WTC11 (cell line): ENCODE data around the gene SPANXN4. TPM values are rescaled to one million over a fixed set of nuclear protein-coding genes. Genes with fewer than 3 reads are reported as not detected.

Experiments
- ATAC-seq: fragments of 200-7000 bp; cut with Tn5 transposase; 2 replicates; pipeline ENCODE4 v1.10.0; 2021; ENCODE audit warnings: mild to moderate bottlenecking, moderate library complexity
- CTCF ChIA-PET: fragments of 300-600 bp; sonication (Branson Sonifier 250); formaldehyde crosslinking; loops from one replicate; lab custom pipeline; 2021; ENCODE audit warnings: antibody characterized with exemption; lab: Charles Lee
- POLR2A ChIA-PET: fragments of 350-600 bp; sonication (Branson Sonifier 250); formaldehyde crosslinking; loops from one replicate; lab custom pipeline; 2021; ENCODE audit warnings: antibody characterized with exemption; lab: Charles Lee
- DNase-seq: peaks from one replicate; pipeline ENCODE4 v3.0.0; 2021; ENCODE audit warnings: low spot score
- H3K27ac Mint-ChIP-seq: 2 replicates; pipeline ENCODE4 v1.8.0; 2021; ENCODE audit warnings: mixed read lengths
- H3K27me3 Mint-ChIP-seq: 2 replicates; pipeline ENCODE4 v1.8.0; 2021; ENCODE audit warnings: low read depth, mild to moderate bottlenecking, moderate library complexity, mixed read lengths
- H3K36me3 Mint-ChIP-seq: 2 replicates; pipeline ENCODE4 v1.8.0; 2021; ENCODE audit warnings: mixed read lengths
- H3K4me1 Mint-ChIP-seq: 2 replicates; pipeline ENCODE4 v1.8.0; 2022; ENCODE audit warnings: mixed read lengths
- H3K4me3 Mint-ChIP-seq: 2 replicates; pipeline ENCODE4 v1.8.0; 2021; ENCODE audit warnings: mild to moderate bottlenecking, moderate library complexity, mixed read lengths
- H3K9me3 Mint-ChIP-seq: 2 replicates; pipeline ENCODE4 v1.8.0; 2021; ENCODE audit warnings: mixed read lengths
- CDX4 ChIP-seq: fragments of 250-450 bp; sonication (Bioruptor Pico); IDR thresholded peaks from 2 replicates; pipeline ENCODE4 v1.9.0; 2021; ENCODE audit warnings: moderate library complexity, mild to moderate bottlenecking, inconsistent platforms, borderline replicate concordance
- CREM ChIP-seq: sonication (generic); formaldehyde crosslinking; IDR thresholded peaks from 2 replicates; pipeline ENCODE4 v1.8.1; 2022; ENCODE audit warnings: mild to moderate bottlenecking, missing genetic modification reagents, moderate library complexity
- IRF2 ChIP-seq: sonication (generic); formaldehyde crosslinking; IDR thresholded peaks from 2 replicates; pipeline ENCODE4 v1.8.0; 2022; ENCODE audit warnings: low read depth, missing genetic modification reagents, borderline replicate concordance
- MXD4 ChIP-seq: fragments of 250-450 bp; sonication (Bioruptor Pico); IDR thresholded peaks from 2 replicates; pipeline ENCODE4 v1.8.0; 2021; ENCODE audit warnings: mild to moderate bottlenecking, moderate library complexity, borderline replicate concordance
- NR1H2 ChIP-seq: sonication (generic); formaldehyde crosslinking; IDR thresholded peaks from 2 replicates; pipeline ENCODE4 v1.9.0; 2021; ENCODE audit warnings: mild to moderate bottlenecking, moderate library complexity, missing genetic modification reagents
- NR3C1 ChIP-seq: sonication (generic); formaldehyde crosslinking; conservative IDR thresholded peaks from 2 replicates; pipeline ENCODE4 v1.8.1; 2023; ENCODE audit warnings: low read depth, mild to moderate bottlenecking, missing genetic modification reagents
- USF2 ChIP-seq: sonication (generic); formaldehyde crosslinking; IDR thresholded peaks from 2 replicates; pipeline ENCODE4 v1.8.1; 2023; ENCODE audit warnings: mild to moderate bottlenecking, missing genetic modification reagents, moderate library complexity
- ZNF232 ChIP-seq: sonication (generic); formaldehyde crosslinking; IDR thresholded peaks from 2 replicates; pipeline ENCODE4 v1.8.0; 2022; ENCODE audit warnings: mild to moderate bottlenecking, missing genetic modification reagents
- ZNF396 ChIP-seq: fragments of 250-450 bp; sonication (Bioruptor Pico); IDR thresholded peaks from 2 replicates; pipeline ENCODE4 v1.8.0; 2021; ENCODE audit warnings: mild to moderate bottlenecking, moderate library complexity, borderline replicate concordance
- total RNA-seq: library from RNA; stranded (reverse); gene quantifications from 3 replicates; pipeline ENCODE4 v1.2.3, GENCODE V29; 2021
- TF ChIP-seq, protein P1 (sequence below): sonication (generic); formaldehyde crosslinking; IDR thresholded peaks from 2 replicates; pipeline ENCODE4 v1.8.1; 2023; ENCODE audit warnings: mild to moderate bottlenecking, missing genetic modification reagents, borderline replicate concordance
- TF ChIP-seq, protein P2 (sequence below): sonication (generic); formaldehyde crosslinking; IDR thresholded peaks from 2 replicates; pipeline ENCODE4 v1.8.0; 2023; ENCODE audit warnings: mild to moderate bottlenecking, missing genetic modification reagents
- TF ChIP-seq, protein P3 (sequence below): sonication (generic); formaldehyde crosslinking; conservative IDR thresholded peaks from 2 replicates; pipeline ENCODE4 v1.8.1; 2022; ENCODE audit warnings: mild to moderate bottlenecking, missing genetic modification reagents
- TF ChIP-seq, protein P4 (sequence below): fragments of 250-450 bp; sonication (Bioruptor Pico); IDR thresholded peaks from 2 replicates; pipeline ENCODE4 v1.9.0; 2021; ENCODE audit warnings: mild to moderate bottlenecking, borderline replicate concordance
- TF ChIP-seq, protein P5 (sequence below): fragments of 200-600 bp; IDR thresholded peaks from 2 replicates; pipeline ENCODE4 v1.8.0; 2022; ENCODE audit warnings: antibody characterized with exemption

SPANXN4 gene
- total RNA-seq, 1 experiment from 2014 or later: not detected

DNA sequence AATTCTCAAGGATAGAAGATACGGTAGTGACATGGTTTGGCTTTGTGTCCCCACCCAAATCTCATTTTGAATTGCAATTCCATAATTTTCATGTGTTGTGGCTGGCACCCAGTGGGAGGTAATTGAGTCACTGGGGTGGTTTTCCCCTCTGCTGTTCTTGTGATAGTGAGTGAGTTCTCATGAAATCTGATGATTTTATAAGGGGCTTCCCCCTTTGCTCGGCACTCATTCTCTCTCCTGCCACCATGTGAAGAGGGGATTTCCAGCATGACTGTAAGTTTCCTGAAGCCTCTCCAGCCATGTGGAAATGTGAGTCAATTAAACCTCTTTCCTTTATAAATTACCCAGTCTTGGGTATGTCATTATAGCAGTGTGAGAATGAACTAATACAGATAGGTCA lies 8.5 kb upstream of the SPANXN4 start:
- H3K36me3 Mint-ChIP-seq: peaks cover 39% of the 10 kb centered on the region
- CTCF ChIA-PET: no interaction called here
- ATAC-seq: no peak
- TF ChIP-seq, protein P1, sequence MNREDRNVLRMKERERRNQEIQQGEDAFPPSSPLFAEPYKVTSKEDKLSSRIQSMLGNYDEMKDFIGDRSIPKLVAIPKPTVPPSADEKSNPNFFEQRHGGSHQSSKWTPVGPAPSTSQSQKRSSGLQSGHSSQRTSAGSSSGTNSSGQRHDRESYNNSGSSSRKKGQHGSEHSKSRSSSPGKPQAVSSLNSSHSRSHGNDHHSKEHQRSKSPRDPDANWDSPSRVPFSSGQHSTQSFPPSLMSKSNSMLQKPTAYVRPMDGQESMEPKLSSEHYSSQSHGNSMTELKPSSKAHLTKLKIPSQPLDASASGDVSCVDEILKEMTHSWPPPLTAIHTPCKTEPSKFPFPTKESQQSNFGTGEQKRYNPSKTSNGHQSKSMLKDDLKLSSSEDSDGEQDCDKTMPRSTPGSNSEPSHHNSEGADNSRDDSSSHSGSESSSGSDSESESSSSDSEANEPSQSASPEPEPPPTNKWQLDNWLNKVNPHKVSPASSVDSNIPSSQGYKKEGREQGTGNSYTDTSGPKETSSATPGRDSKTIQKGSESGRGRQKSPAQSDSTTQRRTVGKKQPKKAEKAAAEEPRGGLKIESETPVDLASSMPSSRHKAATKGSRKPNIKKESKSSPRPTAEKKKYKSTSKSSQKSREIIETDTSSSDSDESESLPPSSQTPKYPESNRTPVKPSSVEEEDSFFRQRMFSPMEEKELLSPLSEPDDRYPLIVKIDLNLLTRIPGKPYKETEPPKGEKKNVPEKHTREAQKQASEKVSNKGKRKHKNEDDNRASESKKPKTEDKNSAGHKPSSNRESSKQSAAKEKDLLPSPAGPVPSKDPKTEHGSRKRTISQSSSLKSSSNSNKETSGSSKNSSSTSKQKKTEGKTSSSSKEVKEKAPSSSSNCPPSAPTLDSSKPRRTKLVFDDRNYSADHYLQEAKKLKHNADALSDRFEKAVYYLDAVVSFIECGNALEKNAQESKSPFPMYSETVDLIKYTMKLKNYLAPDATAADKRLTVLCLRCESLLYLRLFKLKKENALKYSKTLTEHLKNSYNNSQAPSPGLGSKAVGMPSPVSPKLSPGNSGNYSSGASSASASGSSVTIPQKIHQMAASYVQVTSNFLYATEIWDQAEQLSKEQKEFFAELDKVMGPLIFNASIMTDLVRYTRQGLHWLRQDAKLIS: no peak
- TF ChIP-seq ZNF396 (CRISPR knock-in tag) (no peak), MXD4 (CRISPR knock-in tag) (no peak), CDX4 (no peak), IRF2 (no peak)
- TF ChIP-seq, protein P2, sequence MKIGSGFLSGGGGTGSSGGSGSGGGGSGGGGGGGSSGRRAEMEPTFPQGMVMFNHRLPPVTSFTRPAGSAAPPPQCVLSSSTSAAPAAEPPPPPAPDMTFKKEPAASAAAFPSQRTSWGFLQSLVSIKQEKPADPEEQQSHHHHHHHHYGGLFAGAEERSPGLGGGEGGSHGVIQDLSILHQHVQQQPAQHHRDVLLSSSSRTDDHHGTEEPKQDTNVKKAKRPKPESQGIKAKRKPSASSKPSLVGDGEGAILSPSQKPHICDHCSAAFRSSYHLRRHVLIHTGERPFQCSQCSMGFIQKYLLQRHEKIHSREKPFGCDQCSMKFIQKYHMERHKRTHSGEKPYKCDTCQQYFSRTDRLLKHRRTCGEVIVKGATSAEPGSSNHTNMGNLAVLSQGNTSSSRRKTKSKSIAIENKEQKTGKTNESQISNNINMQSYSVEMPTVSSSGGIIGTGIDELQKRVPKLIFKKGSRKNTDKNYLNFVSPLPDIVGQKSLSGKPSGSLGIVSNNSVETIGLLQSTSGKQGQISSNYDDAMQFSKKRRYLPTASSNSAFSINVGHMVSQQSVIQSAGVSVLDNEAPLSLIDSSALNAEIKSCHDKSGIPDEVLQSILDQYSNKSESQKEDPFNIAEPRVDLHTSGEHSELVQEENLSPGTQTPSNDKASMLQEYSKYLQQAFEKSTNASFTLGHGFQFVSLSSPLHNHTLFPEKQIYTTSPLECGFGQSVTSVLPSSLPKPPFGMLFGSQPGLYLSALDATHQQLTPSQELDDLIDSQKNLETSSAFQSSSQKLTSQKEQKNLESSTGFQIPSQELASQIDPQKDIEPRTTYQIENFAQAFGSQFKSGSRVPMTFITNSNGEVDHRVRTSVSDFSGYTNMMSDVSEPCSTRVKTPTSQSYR (CRISPR knock-in tag): no peak
- TF ChIP-seq, protein P3, sequence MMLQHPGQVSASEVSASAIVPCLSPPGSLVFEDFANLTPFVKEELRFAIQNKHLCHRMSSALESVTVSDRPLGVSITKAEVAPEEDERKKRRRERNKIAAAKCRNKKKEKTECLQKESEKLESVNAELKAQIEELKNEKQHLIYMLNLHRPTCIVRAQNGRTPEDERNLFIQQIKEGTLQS (CRISPR knock-in tag): no peak
- TF ChIP-seq, all 79 proteins: peak for 0
- peaks cover 69% of the 10 kb centered on the region for H3K9me3 Mint-ChIP-seq
- H3K4me1 Mint-ChIP-seq: no peaks in the 10 kb centered on the region
- H3K27ac Mint-ChIP-seq: no peak overlapping the region
- no peak overlapping the region for H3K4me3 Mint-ChIP-seq
- H3K27me3 Mint-ChIP-seq: no peaks in the 10 kb centered on the region
- POLR2A ChIA-PET: no interaction called here
- DNase-seq: no peak

DNA sequence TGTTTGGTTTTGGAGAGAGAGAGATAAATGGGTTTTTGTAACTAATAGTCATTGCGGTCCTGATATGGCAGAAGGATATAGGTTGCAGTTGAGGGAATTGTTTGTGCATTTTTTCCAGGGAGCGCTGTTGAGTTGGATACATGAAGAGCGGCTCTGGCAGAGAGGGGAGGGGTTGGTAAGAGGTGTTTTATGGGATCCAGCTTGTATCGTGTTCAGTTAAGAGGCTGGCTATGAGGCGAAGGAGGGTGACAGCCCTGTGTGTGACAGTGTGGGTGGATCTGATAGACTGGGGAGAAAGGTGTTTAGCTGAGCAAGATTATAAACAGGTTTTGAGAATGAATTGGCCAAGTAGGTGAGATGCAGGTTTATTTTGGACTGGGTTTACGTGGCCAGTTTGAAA lies 1.5 kb downstream of the SPANXN4 start:
- TF ChIP-seq USF2: no peak
- TF ChIP-seq CREM (CRISPR knock-in tag): no peak
- TF ChIP-seq NR1H2 (CRISPR knock-in tag): no peak
- TF ChIP-seq, protein P4, sequence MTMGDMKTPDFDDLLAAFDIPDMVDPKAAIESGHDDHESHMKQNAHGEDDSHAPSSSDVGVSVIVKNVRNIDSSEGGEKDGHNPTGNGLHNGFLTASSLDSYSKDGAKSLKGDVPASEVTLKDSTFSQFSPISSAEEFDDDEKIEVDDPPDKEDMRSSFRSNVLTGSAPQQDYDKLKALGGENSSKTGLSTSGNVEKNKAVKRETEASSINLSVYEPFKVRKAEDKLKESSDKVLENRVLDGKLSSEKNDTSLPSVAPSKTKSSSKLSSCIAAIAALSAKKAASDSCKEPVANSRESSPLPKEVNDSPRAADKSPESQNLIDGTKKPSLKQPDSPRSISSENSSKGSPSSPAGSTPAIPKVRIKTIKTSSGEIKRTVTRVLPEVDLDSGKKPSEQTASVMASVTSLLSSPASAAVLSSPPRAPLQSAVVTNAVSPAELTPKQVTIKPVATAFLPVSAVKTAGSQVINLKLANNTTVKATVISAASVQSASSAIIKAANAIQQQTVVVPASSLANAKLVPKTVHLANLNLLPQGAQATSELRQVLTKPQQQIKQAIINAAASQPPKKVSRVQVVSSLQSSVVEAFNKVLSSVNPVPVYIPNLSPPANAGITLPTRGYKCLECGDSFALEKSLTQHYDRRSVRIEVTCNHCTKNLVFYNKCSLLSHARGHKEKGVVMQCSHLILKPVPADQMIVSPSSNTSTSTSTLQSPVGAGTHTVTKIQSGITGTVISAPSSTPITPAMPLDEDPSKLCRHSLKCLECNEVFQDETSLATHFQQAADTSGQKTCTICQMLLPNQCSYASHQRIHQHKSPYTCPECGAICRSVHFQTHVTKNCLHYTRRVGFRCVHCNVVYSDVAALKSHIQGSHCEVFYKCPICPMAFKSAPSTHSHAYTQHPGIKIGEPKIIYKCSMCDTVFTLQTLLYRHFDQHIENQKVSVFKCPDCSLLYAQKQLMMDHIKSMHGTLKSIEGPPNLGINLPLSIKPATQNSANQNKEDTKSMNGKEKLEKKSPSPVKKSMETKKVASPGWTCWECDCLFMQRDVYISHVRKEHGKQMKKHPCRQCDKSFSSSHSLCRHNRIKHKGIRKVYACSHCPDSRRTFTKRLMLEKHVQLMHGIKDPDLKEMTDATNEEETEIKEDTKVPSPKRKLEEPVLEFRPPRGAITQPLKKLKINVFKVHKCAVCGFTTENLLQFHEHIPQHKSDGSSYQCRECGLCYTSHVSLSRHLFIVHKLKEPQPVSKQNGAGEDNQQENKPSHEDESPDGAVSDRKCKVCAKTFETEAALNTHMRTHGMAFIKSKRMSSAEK (CRISPR knock-in tag): no peak
- no peak for TF ChIP-seq ZNF232 (CRISPR knock-in tag)
- TF ChIP-seq, protein P5, sequence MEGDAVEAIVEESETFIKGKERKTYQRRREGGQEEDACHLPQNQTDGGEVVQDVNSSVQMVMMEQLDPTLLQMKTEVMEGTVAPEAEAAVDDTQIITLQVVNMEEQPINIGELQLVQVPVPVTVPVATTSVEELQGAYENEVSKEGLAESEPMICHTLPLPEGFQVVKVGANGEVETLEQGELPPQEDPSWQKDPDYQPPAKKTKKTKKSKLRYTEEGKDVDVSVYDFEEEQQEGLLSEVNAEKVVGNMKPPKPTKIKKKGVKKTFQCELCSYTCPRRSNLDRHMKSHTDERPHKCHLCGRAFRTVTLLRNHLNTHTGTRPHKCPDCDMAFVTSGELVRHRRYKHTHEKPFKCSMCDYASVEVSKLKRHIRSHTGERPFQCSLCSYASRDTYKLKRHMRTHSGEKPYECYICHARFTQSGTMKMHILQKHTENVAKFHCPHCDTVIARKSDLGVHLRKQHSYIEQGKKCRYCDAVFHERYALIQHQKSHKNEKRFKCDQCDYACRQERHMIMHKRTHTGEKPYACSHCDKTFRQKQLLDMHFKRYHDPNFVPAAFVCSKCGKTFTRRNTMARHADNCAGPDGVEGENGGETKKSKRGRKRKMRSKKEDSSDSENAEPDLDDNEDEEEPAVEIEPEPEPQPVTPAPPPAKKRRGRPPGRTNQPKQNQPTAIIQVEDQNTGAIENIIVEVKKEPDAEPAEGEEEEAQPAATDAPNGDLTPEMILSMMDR: no peak
- no peak for TF ChIP-seq CDX4
- TF ChIP-seq NR3C1: no peak
- peaks cover 39% of the 10 kb centered on the region for H3K9me3 Mint-ChIP-seq
- no peak overlapping the region for H3K4me3 Mint-ChIP-seq
- DNase-seq: no peak
- H3K4me1 Mint-ChIP-seq: no peaks in the 10 kb centered on the region
- H3K27ac Mint-ChIP-seq: no peak overlapping the region
- H3K36me3 Mint-ChIP-seq: peaks cover 24% of the 10 kb centered on the region
- ChIA-PET CTCF (no interaction called here), POLR2A (no interaction called here)
- peaks cover 2% of the 10 kb centered on the region for H3K27me3 Mint-ChIP-seq
- no peak for ATAC-seq
